CD4-positive, alpha-beta T cell (primary cell): Measurements from ENCODE around the gene GPR176. TPM values are rescaled to one million over a fixed set of nuclear protein-coding genes. Genes with fewer than 3 reads are reported as not detected.

Source experiments
- ATAC-seq: fragments of 200-7000 bp; cut with Tn5 transposase; one replicate; pipeline ENCODE4 v1.10.0; 2022; ENCODE audit warnings: mild to moderate bottlenecking; ENCODE audit not compliant: poor library complexity
- CTCF ChIA-PET: fragments of 350-600 bp; sonication (Branson Sonifier 250); formaldehyde crosslinking; loops from one replicate; lab custom pipeline; 2021; ENCODE audit warnings: antibody characterized with exemption, inconsistent platforms; lab: Charles Lee
- POLR2A ChIA-PET: fragments of 350-600 bp; sonication (Branson Sonifier 250); formaldehyde crosslinking; loops from one replicate; lab custom pipeline; 2021; ENCODE audit warnings: antibody characterized with exemption, inconsistent platforms; lab: Charles Lee
- DNase-seq, 14 experiments: peaks; one replicate each; pipeline ENCODE4 v3.0.0-alpha.2; 2013 to 2020; ENCODE audit warnings: mixed read lengths in 2 of 14
- H3K27ac ChIP-seq, 2 donors: one replicate each; pipeline versions ENCODE4 v1.5.1 to v1.7.0; 2013; ENCODE audit warnings: low read length in 2 of 2, low read depth in 1 of 2, mild to moderate bottlenecking in 1 of 2
- H3K27me3 ChIP-seq, 2 experiments: 1 replicate in 1 of 2; 2 replicates in 1 of 2; pipeline versions ENCODE4 v1.6.1 to v1.7.0; 2013; ENCODE audit warnings: low read length in 2 of 2, control low read depth in 1 of 2, mild to moderate bottlenecking in 1 of 2, moderate library complexity in 1 of 2; ENCODE audit not compliant: insufficient read depth in 2 of 2, control insufficient read depth in 1 of 2
- H3K36me3 ChIP-seq: one replicate; pipeline ENCODE4 v1.6.1; 2013; ENCODE audit warnings: low read length, control low read depth; ENCODE audit not compliant: insufficient read depth
- H3K4me1 ChIP-seq: one replicate; pipeline ENCODE4 v1.6.1; 2013; ENCODE audit warnings: low read length, control low read depth; ENCODE audit not compliant: insufficient read depth
- H3K4me3 ChIP-seq: one replicate; pipeline ENCODE4 v1.5.1; 2013; ENCODE audit warnings: mild to moderate bottlenecking, low read length, moderate library complexity
- H3K9me3 ChIP-seq, 2 experiments: 1 replicate in 1 of 2; 2 replicates in 1 of 2; pipeline versions ENCODE4 v1.6.1 to v1.7.0; 2013; ENCODE audit warnings: low read length in 2 of 2, mild to moderate bottlenecking in 2 of 2, control low read depth in 1 of 2, moderate library complexity in 1 of 2; ENCODE audit not compliant: control insufficient read depth in 1 of 2, insufficient read depth in 1 of 2
- H3K27ac Mint-ChIP-seq: one replicate; pipeline ENCODE4 v1.8.0; 2020; ENCODE audit warnings: mixed read lengths
- H3K27me3 Mint-ChIP-seq: one replicate; pipeline ENCODE4 v1.8.0; 2021; ENCODE audit warnings: mixed read lengths
- H3K36me3 Mint-ChIP-seq: one replicate; pipeline ENCODE4 v1.8.0; 2021; ENCODE audit warnings: low read depth, mixed read lengths
- H3K4me1 Mint-ChIP-seq: one replicate; pipeline ENCODE4 v1.8.0; 2021; ENCODE audit warnings: low read depth, mixed read lengths
- H3K4me3 Mint-ChIP-seq: one replicate; pipeline ENCODE4 v1.8.0; 2020; ENCODE audit warnings: mild to moderate bottlenecking, mixed read lengths
- H3K9me3 Mint-ChIP-seq: one replicate; pipeline ENCODE4 v1.8.0; 2020; ENCODE audit warnings: mixed read lengths
- intact Hi-C, 2 experiments: fragments of 100-400 bp; cut with DNase I in 1 of 2; cut with micrococcal nuclease in 1 of 2; formaldehyde crosslinking; loops; one replicate each; pipeline versions ENCODE4 v1.15.1 to v1.9.0; 2023 to 2025; cut with DNase I, micrococcal nuclease
- total RNA-seq, 174 experiments: library from RNA in 2 of 174; stranded (reverse) in 2 of 174; gene quantifications; one replicate each; pipeline ENCODE4 v1.2.3 and lab custom pipeline; 2021 to 2026
- TF ChIP-seq, protein P1 (sequence below): fragments of 200-600 bp; IDR thresholded peaks from one replicate; pipeline ENCODE4 v1.8.0; 2022; ENCODE audit warnings: antibody characterized with exemption, mild to moderate bottlenecking

The GPR176 gene
- total RNA-seq, 2 experiments from 2014 or later = not detected

DNA sequence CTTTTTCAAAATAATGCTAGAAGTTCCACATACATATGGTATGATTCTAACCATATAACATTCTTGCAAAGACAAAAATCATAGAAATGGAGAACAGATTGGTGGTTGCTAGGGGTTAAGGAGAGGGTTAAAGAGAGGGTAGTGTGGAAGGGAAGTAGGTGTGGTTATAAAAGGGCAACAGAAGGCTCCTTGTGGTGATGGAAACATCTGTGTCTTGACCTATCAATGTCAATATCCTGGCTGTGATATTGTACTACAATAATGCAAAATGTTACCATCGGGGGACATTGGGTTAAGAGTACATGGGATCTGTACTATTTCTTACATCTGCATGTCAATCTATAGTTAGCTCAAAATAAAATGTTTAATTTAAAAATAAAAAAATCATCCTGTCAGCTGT is 69.6 kb downstream of the GPR176 start:
- intact Hi-C loops = no loop called here
- Mint-ChIP-seq H3K27me3 (peaks cover 33% of the 10 kb centered on the region), H3K36me3 (no peaks in the 10 kb centered on the region), H3K4me1 (no peaks in the 10 kb centered on the region), H3K4me3 (no peak overlapping the region), H3K9me3 (no peaks in the 10 kb centered on the region), H3K27ac (no peak overlapping the region)
- Histone ChIP-seq H3K27me3 (peaks cover 0 to 8% of the 10 kb centered on the region in 2 experiments), H3K36me3 (no peaks in the 10 kb centered on the region), H3K27ac (no peak overlapping the region), H3K9me3 (no peaks in the 10 kb centered on the region), H3K4me1 (no peaks in the 10 kb centered on the region), H3K4me3 (no peak overlapping the region)
- no peak for DNase-seq
- no peak for ATAC-seq
- POLR2A ChIA-PET = no interaction called here
- TF ChIP-seq, protein P1, sequence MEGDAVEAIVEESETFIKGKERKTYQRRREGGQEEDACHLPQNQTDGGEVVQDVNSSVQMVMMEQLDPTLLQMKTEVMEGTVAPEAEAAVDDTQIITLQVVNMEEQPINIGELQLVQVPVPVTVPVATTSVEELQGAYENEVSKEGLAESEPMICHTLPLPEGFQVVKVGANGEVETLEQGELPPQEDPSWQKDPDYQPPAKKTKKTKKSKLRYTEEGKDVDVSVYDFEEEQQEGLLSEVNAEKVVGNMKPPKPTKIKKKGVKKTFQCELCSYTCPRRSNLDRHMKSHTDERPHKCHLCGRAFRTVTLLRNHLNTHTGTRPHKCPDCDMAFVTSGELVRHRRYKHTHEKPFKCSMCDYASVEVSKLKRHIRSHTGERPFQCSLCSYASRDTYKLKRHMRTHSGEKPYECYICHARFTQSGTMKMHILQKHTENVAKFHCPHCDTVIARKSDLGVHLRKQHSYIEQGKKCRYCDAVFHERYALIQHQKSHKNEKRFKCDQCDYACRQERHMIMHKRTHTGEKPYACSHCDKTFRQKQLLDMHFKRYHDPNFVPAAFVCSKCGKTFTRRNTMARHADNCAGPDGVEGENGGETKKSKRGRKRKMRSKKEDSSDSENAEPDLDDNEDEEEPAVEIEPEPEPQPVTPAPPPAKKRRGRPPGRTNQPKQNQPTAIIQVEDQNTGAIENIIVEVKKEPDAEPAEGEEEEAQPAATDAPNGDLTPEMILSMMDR = no peak
- CTCF ChIA-PET = no interaction called here

DNA sequence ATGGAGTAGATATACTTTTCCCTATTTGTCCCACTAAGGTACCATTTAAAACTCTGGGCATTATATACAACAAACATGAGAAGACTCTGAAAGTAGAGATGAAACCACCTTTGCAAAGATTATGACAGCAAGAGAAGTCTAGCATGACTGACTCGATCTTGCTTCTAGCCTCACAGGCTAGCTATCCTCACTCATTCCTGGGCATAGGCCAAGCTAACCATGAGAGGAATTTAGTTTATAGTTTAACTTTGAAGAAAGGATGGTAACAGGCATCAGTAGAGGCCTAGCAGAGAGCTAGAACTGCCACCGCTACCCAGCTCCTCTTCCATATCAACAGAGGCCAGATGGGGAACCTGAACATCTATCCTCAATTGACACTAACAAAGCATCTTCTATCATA is 74.0 kb downstream of the GPR176 start:
- Mint-ChIP-seq H3K27ac (no peak overlapping the region), H3K27me3 (peaks cover 33% of the 10 kb centered on the region), H3K4me3 (no peak overlapping the region), H3K4me1 (no peaks in the 10 kb centered on the region), H3K36me3 (no peaks in the 10 kb centered on the region), H3K9me3 (no peaks in the 10 kb centered on the region)
- Histone ChIP-seq H3K9me3 (no peaks in the 10 kb centered on the region), H3K4me1 (no peaks in the 10 kb centered on the region), H3K4me3 (no peak overlapping the region), H3K36me3 (no peaks in the 10 kb centered on the region), H3K27me3 (peaks cover 0 to 4% of the 10 kb centered on the region in 2 experiments), H3K27ac (no peak overlapping the region)
- TF ChIP-seq, protein P1 = no peak
- DNase-seq (no peak), ATAC-seq (no peak)
- ChIA-PET POLR2A (no interaction called here), CTCF (no interaction called here)
- intact Hi-C loops = loop anchor here in 1 of 2 experiments (1.0 kb wide), 1 partner anchor 36 kb away; no protein-coding TSS in a partner anchor

DNA sequence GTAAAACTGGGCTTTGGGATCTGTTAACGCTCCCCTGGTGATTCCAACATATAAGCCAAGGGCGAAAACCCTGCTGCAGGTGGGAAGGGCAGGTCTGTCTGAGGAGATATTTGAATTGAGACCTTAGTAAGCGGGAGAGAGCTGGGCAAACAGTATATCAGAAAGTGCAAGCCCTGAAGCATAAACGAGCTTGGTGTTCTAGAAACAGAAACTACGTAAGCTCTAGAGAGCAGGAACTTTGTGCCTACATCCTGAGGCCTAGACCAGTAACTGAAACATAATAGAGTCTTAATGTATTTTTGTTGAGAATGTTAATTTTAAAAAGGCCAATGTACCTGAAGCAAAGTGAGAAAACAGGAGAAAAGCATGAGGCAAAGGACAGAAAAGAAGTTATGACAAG is 74.5 kb downstream of the GPR176 start:
- Histone ChIP-seq H3K4me3 (no peak overlapping the region), H3K4me1 (no peaks in the 10 kb centered on the region), H3K9me3 (no peaks in the 10 kb centered on the region), H3K27ac (no peak overlapping the region), H3K27me3 (no peaks in the 10 kb centered on the region), H3K36me3 (no peaks in the 10 kb centered on the region)
- DNase-seq = no peak
- no peak for ATAC-seq
- H3K9me3 Mint-ChIP-seq = no peaks in the 10 kb centered on the region
- ChIA-PET CTCF (no interaction called here), POLR2A (no interaction called here)
- H3K36me3 Mint-ChIP-seq = no peaks in the 10 kb centered on the region
- H3K27ac Mint-ChIP-seq = no peak overlapping the region
- H3K4me1 Mint-ChIP-seq = no peaks in the 10 kb centered on the region
- TF ChIP-seq, protein P1 = no peak
- H3K27me3 Mint-ChIP-seq = peaks cover 34% of the 10 kb centered on the region
- no peak overlapping the region for H3K4me3 Mint-ChIP-seq
- intact Hi-C loops = no loop called here
